GM21515 (cell line): ENCODE data around the gene ADCY5.

Source experiments
- ATAC-seq: cut with Tn5 transposase; IDR thresholded peaks from one replicate; pipeline ENCODE4 v1.9.1; 2021; ENCODE audit not compliant: unreplicated experiment

The ADCY5 gene

GRCh38 chr3:123388042-123388441 is 60.8 kb downstream of the ADCY5 start:
- ATAC-seq, result no peak

GRCh38 chr3:123387532-123387931 is 61.4 kb downstream of the ADCY5 start:
- ATAC-seq, result no peak

- ATAC-seq, result no peak
Observed at GRCh38 chr3:123386477-123387040, 62.3 kb downstream of the ADCY5 start.

GRCh38 chr3:123385981-123386380 is 62.9 kb downstream of the ADCY5 start:
- no peak for ATAC-seq

- ATAC-seq, result no peak
Observed at GRCh38 chr3:123385499-123385898, 63.4 kb downstream of the ADCY5 start.

- ATAC-seq, result no peak
Observed at GRCh38 chr3:123385001-123385401, 63.9 kb downstream of the ADCY5 start.

GRCh38 chr3:123384256-123384655 is 64.6 kb downstream of the ADCY5 start:
- no peak for ATAC-seq

- no peak for ATAC-seq
Observed at GRCh38 chr3:123383091-123384053, 65.5 kb downstream of the ADCY5 start.

GRCh38 chr3:123380261-123380660 is 68.6 kb downstream of the ADCY5 start:
- no peak for ATAC-seq

GRCh38 chr3:123379041-123379830 is 69.7 kb downstream of the ADCY5 start:
- ATAC-seq, result no peak

GRCh38 chr3:123378409-123378915 is 70.4 kb downstream of the ADCY5 start:
- ATAC-seq, result no peak

GRCh38 chr3:123377243-123377740 is 71.6 kb downstream of the ADCY5 start:
- no peak for ATAC-seq

- no peak for ATAC-seq
Observed at GRCh38 chr3:123376451-123377242, 72.2 kb downstream of the ADCY5 start.

- ATAC-seq, result no peak
Observed at GRCh38 chr3:123375014-123375940, 73.6 kb downstream of the ADCY5 start.

GRCh38 chr3:123374016-123374415 is 74.9 kb downstream of the ADCY5 start:
- no peak for ATAC-seq

GRCh38 chr3:123373474-123373987 is 75.4 kb downstream of the ADCY5 start:
- no peak for ATAC-seq

- ATAC-seq, result no peak
Observed at GRCh38 chr3:123372686-123373473, 76.0 kb downstream of the ADCY5 start.
